ENCODE results near the gene ZNF611.
"Not testable (repeated sequence)": the region's sequence is repeated elsewhere in the genome, so short reads cannot be mapped to it uniquely, and the experiment has no call there.

GRCh38 chr19:52782864-52783263 is 48.0 kb upstream of the ZNF611 start:
- not testable (repeated sequence) for TF ChIP-seq CTCF (IDR thresholded peaks at IDR 0.05 in 2 of 3, conservative IDR thresholded peaks at IDR 0.05 in 1 of 3; ENCODE audit: control insufficient read depth in 2 of 3, extremely low read depth in 1 of 3, insufficient read depth in 1 of 3, low read depth in 3 of 3, low read length in 3 of 3); MXI1 (IDR thresholded peaks at IDR 0.05; ENCODE audit: low read depth, low read length)
